ENCODE measurements around the gene ZNF396.

Gene ZNF396

GRCh38 chr18:35376742-35377695 is at the start of gene ZNF396:
Gene ZNF396, minus strand, starts transcription at chr18:35377337. Its CDS starts 3,045 bp downstream, at chr18:35374292.
- DNase-seq, result peak; percentile 74 to 84

GRCh38 chr18:35426786-35427185 is 49.6 kb upstream of the ZNF396 start:
- DNase-seq, result no peak

GRCh38 chr18:35424356-35424755 is 47.2 kb upstream of the ZNF396 start:
- DNase-seq, result no peak

- DNase-seq, result no peak
Measured at GRCh38 chr18:35422237-35422636, 45.1 kb upstream of the ZNF396 start.

GRCh38 chr18:35418610-35419009 is 41.5 kb upstream of the ZNF396 start:
- no peak for DNase-seq

GRCh38 chr18:35417223-35417622 is 40.1 kb upstream of the ZNF396 start:
- no peak for DNase-seq

GRCh38 chr18:35415511-35416073 is 38.5 kb upstream of the ZNF396 start:
- peak; percentile 75 to 97 for DNase-seq

- no peak for DNase-seq
Measured at GRCh38 chr18:35413163-35413511, 36.0 kb upstream of the ZNF396 start.

- no peak for DNase-seq
Measured at GRCh38 chr18:35411625-35412351, 34.7 kb upstream of the ZNF396 start.

GRCh38 chr18:35410561-35410960 is 33.4 kb upstream of the ZNF396 start:
- no peak for DNase-seq

- DNase-seq, result peak; percentile 47 to 64
Measured at GRCh38 chr18:35409911-35410310, 32.8 kb upstream of the ZNF396 start.

- no peak for DNase-seq
Measured at GRCh38 chr18:35408843-35409261, 31.7 kb upstream of the ZNF396 start.

GRCh38 chr18:35407871-35408481 is 30.8 kb upstream of the ZNF396 start:
- peak; percentile 76 to 91 for DNase-seq

GRCh38 chr18:35406666-35407065 is 29.5 kb upstream of the ZNF396 start:
- DNase-seq, result no peak

- no peak for DNase-seq
Measured at GRCh38 chr18:35397976-35398375, 20.8 kb upstream of the ZNF396 start.

GRCh38 chr18:35393716-35394115 is 16.6 kb upstream of the ZNF396 start:
- DNase-seq, result no peak

- DNase-seq, result no peak
Measured at GRCh38 chr18:35392375-35392774, 15.2 kb upstream of the ZNF396 start.

GRCh38 chr18:35390951-35391700 is 14.0 kb upstream of the ZNF396 start:
- peak; percentile 33 to 46 for DNase-seq

- DNase-seq, result no peak
Measured at GRCh38 chr18:35389095-35389618, 12.0 kb upstream of the ZNF396 start.

GRCh38 chr18:35387152-35387571 is 10.0 kb upstream of the ZNF396 start:
- DNase-seq, result no peak

- peak; percentile 70 to 90 for DNase-seq
Measured at GRCh38 chr18:35386600-35387100, 9.5 kb upstream of the ZNF396 start.

- DNase-seq, result no peak
Measured at GRCh38 chr18:35383136-35383535, 6.0 kb upstream of the ZNF396 start.

Data from inflammatory macrophage treated with lipopolysaccharide for 1 hour (primary cell).